GM21423 (cell line): ENCODE measurements around the gene TIMM10.
"Not testable (repeated sequence)": the region's sequence is repeated elsewhere in the genome, so short reads cannot be mapped to it uniquely, and the experiment has no call there.

ENCODE experiments used
- ATAC-seq: cut with Tn5 transposase; IDR thresholded peaks from one replicate; pipeline ENCODE4 v1.9.1; 2021; ENCODE audit warnings: mild to moderate bottlenecking, moderate library complexity; ENCODE audit not compliant: unreplicated experiment

TIMM10 gene

GRCh38 chr11:57543593-57543992 is 13.0 kb upstream of the TIMM10 start:
- no peak for ATAC-seq

- ATAC-seq, result no peak
Observed at GRCh38 chr11:57542582-57542981, 12.0 kb upstream of the TIMM10 start.

GRCh38 chr11:57541169-57541568 is 10.6 kb upstream of the TIMM10 start:
- no peak for ATAC-seq

GRCh38 chr11:57539342-57539741 is 8.8 kb upstream of the TIMM10 start:
- ATAC-seq, result no peak

GRCh38 chr11:57536947-57537619 is 6.5 kb upstream of the TIMM10 start, which contains the start of gene SMTNL1:
Gene SMTNL1 (plus strand): TSS chr11:57537595. CDS start chr11:57542643, 5,048 bp downstream.
- no peak for ATAC-seq

GRCh38 chr11:57534449-57534848 is 3.9 kb upstream of the TIMM10 start:
- not testable (repeated sequence) for ATAC-seq

- ATAC-seq, result no peak
Observed at GRCh38 chr11:57530215-57530595, 349 bp downstream of the TIMM10 start.

GRCh38 chr11:57529012-57529411 is 1.5 kb downstream of the TIMM10 start:
- no peak for ATAC-seq

GRCh38 chr11:57527056-57527631 is 3.4 kb downstream of the TIMM10 start:
- no peak for ATAC-seq

GRCh38 chr11:57523419-57523818 is 7.1 kb downstream of the TIMM10 start:
- no peak for ATAC-seq

GRCh38 chr11:57521116-57521515 is 9.4 kb downstream of the TIMM10 start:
- no peak for ATAC-seq

GRCh38 chr11:57516061-57516443 is 14.5 kb downstream of the TIMM10 start:
- ATAC-seq, result no peak

GRCh38 chr11:57515332-57516060 is 15.1 kb downstream of the TIMM10 start, which contains the start of gene SLC43A1:
Gene SLC43A1 (minus strand): TSS chr11:57515702. CDS start chr11:57514111, 1,591 bp downstream.
- peak; percentile 42 for ATAC-seq

- peak; percentile 44 for ATAC-seq
Observed at GRCh38 chr11:57514538-57515331, 15.8 kb downstream of the TIMM10 start.

- ATAC-seq, result peak; percentile 33
Observed at GRCh38 chr11:57513911-57514537, 16.5 kb downstream of the TIMM10 start.

GRCh38 chr11:57513452-57513795 is 17.1 kb downstream of the TIMM10 start:
- ATAC-seq, result no peak

GRCh38 chr11:57512646-57513451 is 17.7 kb downstream of the TIMM10 start:
- ATAC-seq, result no peak

- ATAC-seq, result no peak
Observed at GRCh38 chr11:57511741-57512430, 18.7 kb downstream of the TIMM10 start.
